ENCODE data around the gene SEMG1. TPM values are rescaled to one million over a fixed set of nuclear protein-coding genes. Genes with fewer than 3 reads are reported as not detected.

Gene SEMG1
- total RNA-seq, 1 experiment from 2014 or later: not detected

DNA sequence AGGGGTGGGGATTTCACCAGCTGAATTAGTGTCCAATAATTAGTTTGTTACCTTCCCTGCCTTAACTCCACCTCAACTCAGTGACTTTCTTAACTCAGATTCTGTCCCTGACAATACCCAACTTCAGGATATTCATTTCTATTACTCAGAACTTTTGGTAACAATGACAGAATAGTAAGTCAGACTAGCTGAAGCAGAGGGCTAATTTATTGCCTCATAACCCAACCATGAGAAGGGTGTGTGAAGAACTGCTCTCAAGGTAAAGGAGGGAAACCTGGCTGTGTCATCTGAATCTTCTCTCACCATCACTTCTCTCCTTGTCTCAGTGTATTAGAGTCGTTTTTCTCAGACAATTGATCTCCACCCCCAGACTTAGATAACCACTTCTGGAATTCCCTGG is 33.3 kb upstream of the SEMG1 start:
- intact Hi-C loops (cut with micrococcal nuclease; ENCODE audit: unreplicated experiment) (no loop called here), in situ Hi-C loops (cut with HindIII; ENCODE audit: low pct_unique_long_range_greater_than_20kb, low sequenced_read_pairs) (no loop called here)
- H3K9me3 ChIP-seq (ENCODE audit: control insufficient read depth, insufficient read depth, low read depth, low read length): no peaks in the 10 kb centered on the region
- no peaks in the 10 kb centered on the region; the same call in 1 of the 2 replicates for H3K27me3 ChIP-seq (ENCODE audit: control insufficient read depth, insufficient read depth, low read length)
- DNase-seq (ENCODE audit: low read depth, low spot score): no peak
- no peak overlapping the region for H3K4me3 ChIP-seq (ENCODE audit: low read depth in 2 of 2, low read length in 2 of 2)
- no TSS peak for BruUV-seq (replicated peaks)
- ChIA-PET POLR2A (no interaction called here), CTCF (no interaction called here)
- TF ChIP-seq TCF7L2 (IDR thresholded peaks at IDR 0.05; ENCODE audit: low read depth, low read length): no peak
- no peak for TF ChIP-seq SIN3A (IDR thresholded peaks at IDR 0.05; ENCODE audit: borderline replicate concordance, insufficient read depth, low read depth, low read length)
- TF ChIP-seq, protein P1, sequence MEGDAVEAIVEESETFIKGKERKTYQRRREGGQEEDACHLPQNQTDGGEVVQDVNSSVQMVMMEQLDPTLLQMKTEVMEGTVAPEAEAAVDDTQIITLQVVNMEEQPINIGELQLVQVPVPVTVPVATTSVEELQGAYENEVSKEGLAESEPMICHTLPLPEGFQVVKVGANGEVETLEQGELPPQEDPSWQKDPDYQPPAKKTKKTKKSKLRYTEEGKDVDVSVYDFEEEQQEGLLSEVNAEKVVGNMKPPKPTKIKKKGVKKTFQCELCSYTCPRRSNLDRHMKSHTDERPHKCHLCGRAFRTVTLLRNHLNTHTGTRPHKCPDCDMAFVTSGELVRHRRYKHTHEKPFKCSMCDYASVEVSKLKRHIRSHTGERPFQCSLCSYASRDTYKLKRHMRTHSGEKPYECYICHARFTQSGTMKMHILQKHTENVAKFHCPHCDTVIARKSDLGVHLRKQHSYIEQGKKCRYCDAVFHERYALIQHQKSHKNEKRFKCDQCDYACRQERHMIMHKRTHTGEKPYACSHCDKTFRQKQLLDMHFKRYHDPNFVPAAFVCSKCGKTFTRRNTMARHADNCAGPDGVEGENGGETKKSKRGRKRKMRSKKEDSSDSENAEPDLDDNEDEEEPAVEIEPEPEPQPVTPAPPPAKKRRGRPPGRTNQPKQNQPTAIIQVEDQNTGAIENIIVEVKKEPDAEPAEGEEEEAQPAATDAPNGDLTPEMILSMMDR (IDR thresholded peaks at IDR 0.05): no peak
- TF ChIP-seq, protein P2, sequence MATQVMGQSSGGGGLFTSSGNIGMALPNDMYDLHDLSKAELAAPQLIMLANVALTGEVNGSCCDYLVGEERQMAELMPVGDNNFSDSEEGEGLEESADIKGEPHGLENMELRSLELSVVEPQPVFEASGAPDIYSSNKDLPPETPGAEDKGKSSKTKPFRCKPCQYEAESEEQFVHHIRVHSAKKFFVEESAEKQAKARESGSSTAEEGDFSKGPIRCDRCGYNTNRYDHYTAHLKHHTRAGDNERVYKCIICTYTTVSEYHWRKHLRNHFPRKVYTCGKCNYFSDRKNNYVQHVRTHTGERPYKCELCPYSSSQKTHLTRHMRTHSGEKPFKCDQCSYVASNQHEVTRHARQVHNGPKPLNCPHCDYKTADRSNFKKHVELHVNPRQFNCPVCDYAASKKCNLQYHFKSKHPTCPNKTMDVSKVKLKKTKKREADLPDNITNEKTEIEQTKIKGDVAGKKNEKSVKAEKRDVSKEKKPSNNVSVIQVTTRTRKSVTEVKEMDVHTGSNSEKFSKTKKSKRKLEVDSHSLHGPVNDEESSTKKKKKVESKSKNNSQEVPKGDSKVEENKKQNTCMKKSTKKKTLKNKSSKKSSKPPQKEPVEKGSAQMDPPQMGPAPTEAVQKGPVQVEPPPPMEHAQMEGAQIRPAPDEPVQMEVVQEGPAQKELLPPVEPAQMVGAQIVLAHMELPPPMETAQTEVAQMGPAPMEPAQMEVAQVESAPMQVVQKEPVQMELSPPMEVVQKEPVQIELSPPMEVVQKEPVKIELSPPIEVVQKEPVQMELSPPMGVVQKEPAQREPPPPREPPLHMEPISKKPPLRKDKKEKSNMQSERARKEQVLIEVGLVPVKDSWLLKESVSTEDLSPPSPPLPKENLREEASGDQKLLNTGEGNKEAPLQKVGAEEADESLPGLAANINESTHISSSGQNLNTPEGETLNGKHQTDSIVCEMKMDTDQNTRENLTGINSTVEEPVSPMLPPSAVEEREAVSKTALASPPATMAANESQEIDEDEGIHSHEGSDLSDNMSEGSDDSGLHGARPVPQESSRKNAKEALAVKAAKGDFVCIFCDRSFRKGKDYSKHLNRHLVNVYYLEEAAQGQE (IDR thresholded peaks at IDR 0.05; ENCODE audit: insufficient read depth in 1 of 2, low read depth in 2 of 2, low read length in 1 of 2): no peak
- TF ChIP-seq POLR2AphosphoS5 (IDR thresholded peaks at IDR 0.05; ENCODE audit: low read depth, low read length): no peak
- no peak overlapping the region for H3K27ac ChIP-seq (ENCODE audit: low read length)
- H3K4me1 ChIP-seq (ENCODE audit: control insufficient read depth, insufficient read depth, low read length): no peaks in the 10 kb centered on the region
- no peak for ATAC-seq
- H3K36me3 ChIP-seq (ENCODE audit: control insufficient read depth, insufficient read depth, low read length): no peaks in the 10 kb centered on the region

- TF ChIP-seq POLR2AphosphoS5 (IDR thresholded peaks at IDR 0.05; ENCODE audit: low read depth, low read length) (no peak), TCF7L2 (IDR thresholded peaks at IDR 0.05; ENCODE audit: low read depth, low read length) (no peak), SIN3A (IDR thresholded peaks at IDR 0.05; ENCODE audit: borderline replicate concordance, insufficient read depth, low read depth, low read length) (no peak)
- TF ChIP-seq, protein P1 (IDR thresholded peaks at IDR 0.05): no peak
- TF ChIP-seq, protein P2 (IDR thresholded peaks at IDR 0.05; ENCODE audit: insufficient read depth in 1 of 2, low read depth in 2 of 2, low read length in 1 of 2): no peak
- ATAC-seq: no peak
- no peak within 1 kb of the TSS for H3K4me3 ChIP-seq (ENCODE audit: low read depth in 2 of 2, low read length in 2 of 2)
- CTCF ChIA-PET: no interaction called here
- no peaks in the 10 kb centered on the region for H3K9me3 ChIP-seq (ENCODE audit: control insufficient read depth, insufficient read depth, low read depth, low read length)
- no peaks in the 10 kb centered on the region for H3K36me3 ChIP-seq (ENCODE audit: control insufficient read depth, insufficient read depth, low read length)
- in situ Hi-C loops (cut with HindIII; ENCODE audit: low pct_unique_long_range_greater_than_20kb, low sequenced_read_pairs): no loop called here
- H3K27ac ChIP-seq (ENCODE audit: low read length): no peak within 1 kb of the TSS
- no peak for DNase-seq (ENCODE audit: low read depth, low spot score)
- no TSS peak for BruUV-seq (replicated peaks)
- POLR2A ChIA-PET: no interaction called here
- no peaks in the 10 kb centered on the region; the same call in 1 of the 2 replicates for H3K27me3 ChIP-seq (ENCODE audit: control insufficient read depth, insufficient read depth, low read length)
- intact Hi-C loops (cut with micrococcal nuclease; ENCODE audit: unreplicated experiment): no loop called here
- H3K4me1 ChIP-seq (ENCODE audit: control insufficient read depth, insufficient read depth, low read length): no peaks in the 10 kb centered on the region
Measured at GRCh38 chr20:45174434-45175364, 32.1 kb upstream of the SEMG1 start, which contains the start of gene PI3. Gene PI3, plus strand, starts transcription at chr20:45174902. Its CDS starts 21 bp downstream, at chr20:45174923.
